Loucy (cell line): ENCODE data around the gene UPF3B.
"Not testable (repeated sequence)": the region's sequence is repeated elsewhere in the genome, so short reads cannot be mapped to it uniquely, and the experiment has no call there.

ENCODE experiments used
- H2AFZ ChIP-seq: fragments of 200-600 bp; sonication (generic); 2 replicates; pipeline ENCODE4 v1.6.0; 2016; ENCODE audit warnings: antibody characterized with exemption, mild to moderate bottlenecking, low read length, moderate library complexity
- H3F3A ChIP-seq: fragments of 200-600 bp; 2 replicates; pipeline ENCODE4 v1.6.0; 2016; ENCODE audit warnings: antibody characterized with exemption, low read depth, mild to moderate bottlenecking
- H3K27me3 ChIP-seq: fragments of 200-600 bp; sonication (generic); 2 replicates; pipeline ENCODE4 v1.6.1; 2014; ENCODE audit warnings: low read length, mild to moderate bottlenecking; ENCODE audit not compliant: insufficient read depth, poor library complexity, severe bottlenecking
- H3K36me3 ChIP-seq: fragments of 200-600 bp; sonication (generic); 2 replicates; pipeline ENCODE4 v1.6.1; 2016; ENCODE audit warnings: low read length; ENCODE audit not compliant: insufficient read depth
- H3K4me1 ChIP-seq: fragments of 200-600 bp; sonication (generic); 2 replicates; pipeline ENCODE4 v1.5.1; 2014; ENCODE audit warnings: low read length, mild to moderate bottlenecking; ENCODE audit not compliant: insufficient read depth, poor library complexity, severe bottlenecking
- H3K4me2 ChIP-seq: fragments of 200-600 bp; sonication (generic); 2 replicates; pipeline ENCODE4 v1.6.0; 2014; ENCODE audit warnings: antibody characterized with exemption, low read length, low read depth, mild to moderate bottlenecking; ENCODE audit not compliant: poor library complexity, severe bottlenecking
- H3K4me3 ChIP-seq: fragments of 200-600 bp; sonication (generic); 2 replicates; pipeline ENCODE4 v1.5.1; 2014; ENCODE audit warnings: low read length, mild to moderate bottlenecking, mixed read lengths; ENCODE audit not compliant: poor library complexity, severe bottlenecking
- H3K79me2 ChIP-seq: fragments of 200-600 bp; sonication (generic); 2 replicates; pipeline ENCODE4 v1.6.1; 2014; ENCODE audit warnings: low read length; ENCODE audit not compliant: insufficient read depth
- H3K9ac ChIP-seq: fragments of 200-600 bp; sonication (generic); 2 replicates; pipeline ENCODE4 v1.6.0; 2014; ENCODE audit warnings: mild to moderate bottlenecking, low read depth, low read length, moderate library complexity; ENCODE audit not compliant: poor library complexity, severe bottlenecking
- H3K9me2 ChIP-seq: fragments of 200-600 bp; sonication (generic); replicated peaks from 2 replicates; pipeline ENCODE4 v1.6.1; 2016; ENCODE audit warnings: low read depth, low read length, mixed read lengths
- H3K9me3 ChIP-seq: fragments of 200-600 bp; sonication (generic); 2 replicates; pipeline ENCODE4 v1.6.1; 2014; ENCODE audit warnings: mild to moderate bottlenecking, antibody characterized with exemption, low read length, low read depth; ENCODE audit not compliant: insufficient read depth
- H4K20me1 ChIP-seq: fragments of 200-600 bp; sonication (generic); 2 replicates; pipeline ENCODE4 v1.6.0; 2014; ENCODE audit warnings: antibody characterized with exemption, low read length, mild to moderate bottlenecking; ENCODE audit not compliant: insufficient read depth, poor library complexity, severe bottlenecking
- EZH2phosphoT487 ChIP-seq: fragments of 200-600 bp; IDR thresholded peaks from 2 replicates; pipeline ENCODE4 v1.6.1; 2018; ENCODE audit warnings: antibody characterized with exemption, mild to moderate bottlenecking, moderate library complexity, borderline replicate concordance
- TF ChIP-seq, protein P1 (sequence below): fragments of 200-600 bp; sonication (generic); conservative IDR thresholded peaks from 2 replicates; pipeline ENCODE4 v1.5.1; 2014; ENCODE audit warnings: mild to moderate bottlenecking, antibody characterized with exemption, low read length

The UPF3B gene

DNA sequence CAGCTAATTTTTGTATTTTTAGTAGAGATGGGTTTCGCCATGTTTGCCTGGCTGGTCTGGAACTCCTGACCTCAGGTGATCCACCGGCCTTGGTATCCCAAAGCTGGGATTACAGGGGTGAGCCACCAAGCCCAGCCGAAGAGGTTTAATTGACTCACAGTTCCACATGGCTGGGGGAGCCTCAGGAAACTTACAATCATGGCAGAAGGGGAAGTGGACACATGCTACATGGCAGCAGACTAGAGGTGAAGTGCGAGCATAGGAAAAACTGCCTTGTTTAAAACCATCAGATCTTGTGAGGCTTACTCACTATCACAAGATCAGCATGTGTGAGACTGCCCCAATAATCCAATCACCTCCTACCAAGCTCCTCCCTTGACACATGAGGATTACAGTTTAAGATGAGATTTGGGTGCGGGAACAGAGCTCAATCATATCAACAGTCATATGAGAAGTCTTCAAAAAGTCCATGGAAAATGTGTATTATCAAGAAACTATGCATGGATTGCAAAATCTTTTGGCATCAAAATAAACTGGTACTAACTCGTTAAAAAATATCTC lies 35.6 kb downstream of the UPF3B start:
- Histone ChIP-seq H3K9me3 (no peaks in the 10 kb centered on the region), H3K36me3 (no peaks in the 10 kb centered on the region), H3K27me3 (no peaks in the 10 kb centered on the region), H3K4me1 (no peaks in the 10 kb centered on the region), H3K4me2 (no peak overlapping the region), H4K20me1 (no peaks in the 10 kb centered on the region), H3K79me2 (no peaks in the 10 kb centered on the region), H3F3A (no peaks in the 10 kb centered on the region), H3K9me2 (no peaks in the 10 kb centered on the region), H3K9ac (no peak overlapping the region), H2AFZ (no peak overlapping the region), H3K4me3 (no peak overlapping the region)
- TF ChIP-seq, protein P1, sequence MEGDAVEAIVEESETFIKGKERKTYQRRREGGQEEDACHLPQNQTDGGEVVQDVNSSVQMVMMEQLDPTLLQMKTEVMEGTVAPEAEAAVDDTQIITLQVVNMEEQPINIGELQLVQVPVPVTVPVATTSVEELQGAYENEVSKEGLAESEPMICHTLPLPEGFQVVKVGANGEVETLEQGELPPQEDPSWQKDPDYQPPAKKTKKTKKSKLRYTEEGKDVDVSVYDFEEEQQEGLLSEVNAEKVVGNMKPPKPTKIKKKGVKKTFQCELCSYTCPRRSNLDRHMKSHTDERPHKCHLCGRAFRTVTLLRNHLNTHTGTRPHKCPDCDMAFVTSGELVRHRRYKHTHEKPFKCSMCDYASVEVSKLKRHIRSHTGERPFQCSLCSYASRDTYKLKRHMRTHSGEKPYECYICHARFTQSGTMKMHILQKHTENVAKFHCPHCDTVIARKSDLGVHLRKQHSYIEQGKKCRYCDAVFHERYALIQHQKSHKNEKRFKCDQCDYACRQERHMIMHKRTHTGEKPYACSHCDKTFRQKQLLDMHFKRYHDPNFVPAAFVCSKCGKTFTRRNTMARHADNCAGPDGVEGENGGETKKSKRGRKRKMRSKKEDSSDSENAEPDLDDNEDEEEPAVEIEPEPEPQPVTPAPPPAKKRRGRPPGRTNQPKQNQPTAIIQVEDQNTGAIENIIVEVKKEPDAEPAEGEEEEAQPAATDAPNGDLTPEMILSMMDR: no peak

DNA sequence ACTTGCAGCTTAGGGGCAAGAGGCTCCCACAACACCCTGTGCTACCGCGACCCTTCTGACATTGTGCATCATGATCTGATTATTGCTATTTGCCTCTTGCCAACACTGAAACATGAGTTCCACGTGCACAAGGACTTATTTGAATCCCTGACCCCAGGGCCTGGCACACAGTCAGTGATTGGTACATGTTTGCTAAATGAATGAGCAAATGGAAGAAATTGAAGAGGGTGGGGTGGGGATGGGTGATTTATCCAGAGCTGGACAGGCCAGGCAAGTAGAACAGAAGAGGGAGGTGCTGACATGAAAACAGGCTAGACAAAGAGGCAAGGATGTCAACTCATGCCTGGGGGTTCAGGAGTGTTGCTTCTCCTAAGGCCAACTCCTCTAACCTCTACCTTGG lies 36.5 kb downstream of the UPF3B start:
- H3K9ac ChIP-seq: no peak overlapping the region
- H3K27me3 ChIP-seq: no peaks in the 10 kb centered on the region
- no peaks in the 10 kb centered on the region for H3K9me2 ChIP-seq
- no peaks in the 10 kb centered on the region for H4K20me1 ChIP-seq
- no peak for TF ChIP-seq EZH2phosphoT487
- TF ChIP-seq, protein P1: no peak
- H3F3A ChIP-seq: no peaks in the 10 kb centered on the region
- H3K4me2 ChIP-seq: no peak overlapping the region
- no peak overlapping the region for H3K4me3 ChIP-seq
- no peaks in the 10 kb centered on the region for H3K36me3 ChIP-seq
- H3K4me1 ChIP-seq: no peaks in the 10 kb centered on the region
- H3K9me3 ChIP-seq: no peaks in the 10 kb centered on the region
- H3K79me2 ChIP-seq: no peaks in the 10 kb centered on the region
- no peak overlapping the region for H2AFZ ChIP-seq

DNA sequence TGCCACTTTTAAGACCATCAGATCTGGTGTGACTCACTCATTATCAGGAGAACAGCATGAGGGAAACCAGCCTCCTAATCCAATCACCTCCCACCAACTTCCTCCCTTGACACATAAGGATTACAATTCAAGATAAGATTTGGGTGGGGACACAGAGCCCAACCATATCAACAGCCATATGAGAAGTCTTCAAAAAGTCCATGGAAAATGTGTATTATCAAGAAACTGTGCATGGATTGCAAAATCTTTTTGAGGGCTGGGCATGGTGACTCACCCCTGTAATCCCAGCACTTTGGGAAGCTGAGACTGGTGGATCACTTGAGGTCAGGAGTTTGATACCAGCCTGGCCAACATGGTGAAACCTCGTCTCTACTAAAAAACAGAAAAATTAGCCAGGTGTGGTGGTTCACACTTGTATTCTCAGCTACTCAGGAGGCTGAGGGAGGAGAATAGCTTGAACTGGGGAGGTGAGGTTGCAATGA lies 43.5 kb downstream of the UPF3B start:
- Histone ChIP-seq H3K4me3 (no peak overlapping the region), H4K20me1 (no peaks in the 10 kb centered on the region), H3K36me3 (no peaks in the 10 kb centered on the region), H3K4me2 (no peak overlapping the region), H3K9me2 (no peaks in the 10 kb centered on the region), H3K4me1 (no peaks in the 10 kb centered on the region), H3K27me3 (no peaks in the 10 kb centered on the region), H3K9ac (no peak overlapping the region), H3K79me2 (no peaks in the 10 kb centered on the region), H2AFZ (no peak overlapping the region), H3K9me3 (no peaks in the 10 kb centered on the region), H3F3A (no peaks in the 10 kb centered on the region)
- TF ChIP-seq EZH2phosphoT487: no peak
- TF ChIP-seq, protein P1: no peak

DNA sequence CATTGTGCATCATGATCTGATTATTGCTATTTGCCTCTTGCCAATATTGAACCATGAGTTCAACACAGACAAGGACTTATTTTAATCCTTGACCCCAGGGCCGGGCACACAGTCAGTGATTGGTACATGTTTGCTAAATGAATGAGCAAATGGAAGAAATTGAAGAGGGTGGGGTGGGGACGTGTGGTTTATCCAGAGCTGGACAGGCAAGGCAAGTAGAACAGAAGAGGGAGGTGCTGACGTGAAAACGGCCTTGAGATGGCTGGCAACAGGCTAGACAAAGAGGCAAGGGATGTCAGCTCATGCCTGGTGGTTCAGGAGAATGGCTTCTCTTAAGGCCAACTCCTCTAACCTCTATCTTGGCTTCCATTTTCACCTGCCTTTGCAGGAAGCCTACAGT lies 44.3 kb downstream of the UPF3B start:
- not testable (repeated sequence) for H3K36me3 ChIP-seq, H3K4me1 ChIP-seq, H3K4me3 ChIP-seq, H4K20me1 ChIP-seq, H3K27me3 ChIP-seq, H3K79me2 ChIP-seq, H2AFZ ChIP-seq, H3K9me3 ChIP-seq, H3F3A ChIP-seq, H3K4me2 ChIP-seq, H3K9me2 ChIP-seq, H3K9ac ChIP-seq
